Thyroid gland (tissue), 4 donors: Measurements from ENCODE around the gene RRBP1. TPM values are rescaled to one million over a fixed set of nuclear protein-coding genes. Genes with fewer than 3 reads are reported as not detected.

Experiments
- DNase-seq, 2 donors: peaks; one replicate each; pipeline ENCODE4 v3.0.0-alpha.2; 2019
- H3K27ac ChIP-seq, 3 donors: fragments of 200-600 bp; sonication (generic); 1 replicate in 2 of 3; 2 replicates in 1 of 3; pipeline ENCODE4 v1.5.1; 2016 to 2019; ENCODE audit warnings: mild to moderate bottlenecking in 1 of 3, moderate library complexity in 1 of 3
- H3K27me3 ChIP-seq: fragments of 200-600 bp; sonication (generic); one replicate; pipeline ENCODE4 v1.5.1; 2019
- H3K36me3 ChIP-seq, 2 donors: fragments of 200-600 bp; sonication (generic); one replicate each; pipeline ENCODE4 v1.5.1; 2016 to 2019
- H3K4me1 ChIP-seq, 2 donors: fragments of 200-600 bp; sonication (generic); one replicate each; pipeline ENCODE4 v1.5.1; 2017 to 2019
- H3K4me3 ChIP-seq, 3 donors: fragments of 200-600 bp; sonication (generic); replicated peaks in 1 of 3; 1 replicate in 2 of 3; 2 replicates in 1 of 3; pipeline ENCODE4 v1.5.1; 2016; ENCODE audit warnings: mild to moderate bottlenecking in 1 of 3
- H3K9me3 ChIP-seq: fragments of 200-600 bp; sonication (generic); one replicate; pipeline ENCODE4 v1.5.1; 2017
- CTCF ChIP-seq, 6 experiments: fragments of 200-600 bp in 3 of 6; fragments of 450-650 bp in 3 of 6; sonication (generic) in 3 of 6; IDR thresholded peaks; one replicate each; pipeline ENCODE4 v1.5.1; 2016 to 2019; ENCODE audit warnings: antibody characterized with exemption in 6 of 6, mild to moderate bottlenecking in 2 of 6, inconsistent platforms in 1 of 6, moderate library complexity in 1 of 6
- POLR2A ChIP-seq, 2 donors: fragments of 450-650 bp; IDR thresholded peaks; one replicate each; pipeline ENCODE4 v1.6.1; 2017; ENCODE audit warnings: antibody characterized with exemption in 2 of 2, mild to moderate bottlenecking in 2 of 2, moderate library complexity in 1 of 2
- WGBS, 2 donors: methylation state at CpG; one replicate each; pipeline ENCODE4 v1.1.5; 2017; 5-methylcytosine and 5-hydroxymethylcytosine counted together
- intact Hi-C: fragments of 100-400 bp; cut with DNase I; formaldehyde crosslinking; loops from one replicate; pipeline ENCODE4 v1.15.1; 2023
- total RNA-seq, 4 donors: library from RNA; depleted of rRNA; stranded (reverse); fragments of >200 nt; gene quantifications; one replicate each; pipeline ENCODE4 v1.2.3, GENCODE V29; 2016

Gene RRBP1
- total RNA-seq, 4 donors from 2014 or later, result 149 to 287 (median 221) TPM

- intact Hi-C loops, result no loop called here
- H3K27ac ChIP-seq, result peak overlapping the region; percentile 37 to 98 (median 90)
- no peak for DNase-seq
- H3K27me3 ChIP-seq, result no peaks in the 10 kb centered on the region
- H3K4me3 ChIP-seq, result no peak overlapping the region
- peaks cover 44 to 64% of the 10 kb centered on the region in 2 donors for H3K4me1 ChIP-seq
- 88 to 90% methylated on average over 3 of the region's 3 CpGs for WGBS, 2 donors
- no peaks in the 10 kb centered on the region for H3K36me3 ChIP-seq
- TF ChIP-seq POLR2A (IDR thresholded peaks at IDR 0.05), result no peak
- TF ChIP-seq CTCF (IDR thresholded peaks at IDR 0.05), result no peak
- no peaks in the 10 kb centered on the region for H3K9me3 ChIP-seq
Observed at GRCh38 chr20:17608701-17609497, 73.1 kb downstream of the RRBP1 start.

DNA sequence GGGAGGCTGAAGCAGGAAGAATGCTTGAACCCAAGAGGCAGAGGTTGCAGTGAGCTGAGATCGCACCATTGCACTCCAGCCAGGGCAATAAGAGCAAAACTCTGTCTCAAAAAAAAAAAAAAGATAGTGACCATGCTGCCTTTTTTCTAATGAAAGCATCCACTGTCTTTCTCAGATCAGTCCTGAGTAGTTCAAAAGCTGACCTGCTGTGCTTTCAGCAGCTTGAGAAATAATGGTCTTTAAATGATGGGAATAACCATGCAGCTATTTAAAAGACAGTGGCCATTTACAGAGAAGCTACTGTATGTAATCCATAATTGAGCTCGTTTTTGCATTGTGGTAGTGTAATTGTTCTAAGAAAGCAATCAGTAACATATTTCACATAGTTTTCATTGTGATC lies 76.0 kb downstream of the RRBP1 start:
- no peak overlapping the region for H3K4me3 ChIP-seq
- peaks cover 72 to 74% of the 10 kb centered on the region in 2 donors for H3K4me1 ChIP-seq
- H3K36me3 ChIP-seq, result peaks cover 0 to 5% of the 10 kb centered on the region in 2 donors
- no peak for TF ChIP-seq POLR2A (IDR thresholded peaks at IDR 0.05)
- TF ChIP-seq CTCF (IDR thresholded peaks at IDR 0.05), result no peak
- H3K27me3 ChIP-seq, result no peaks in the 10 kb centered on the region
- no peaks in the 10 kb centered on the region for H3K9me3 ChIP-seq
- H3K27ac ChIP-seq, result peak overlapping the region; percentile 78 to 98 (median 90)
- 58 to 59% methylated on average over 2 of the region's 2 CpGs for WGBS, 2 donors
- intact Hi-C loops, result no loop called here
- no peak for DNase-seq

- peak; percentile 77 to 79 for DNase-seq
- Histone ChIP-seq H3K4me1 (peaks cover 72 to 73% of the 10 kb centered on the region in 2 donors), H3K36me3 (peaks cover 0 to 5% of the 10 kb centered on the region in 2 donors), H3K9me3 (no peaks in the 10 kb centered on the region), H3K27ac (peak overlapping the region; percentile 83 to 98 (median 90)), H3K4me3 (no peak overlapping the region), H3K27me3 (no peaks in the 10 kb centered on the region)
- intact Hi-C loops, result no loop called here
- no peak for TF ChIP-seq CTCF (IDR thresholded peaks at IDR 0.05)
- peak in 1 of 2 donors; percentile 68 for TF ChIP-seq POLR2A (IDR thresholded peaks at IDR 0.05)
- 31 to 37% methylated on average over 5 of the region's 5 CpGs for WGBS, 2 donors
Observed at GRCh38 chr20:17605131-17605660, 76.8 kb downstream of the RRBP1 start.

DNA sequence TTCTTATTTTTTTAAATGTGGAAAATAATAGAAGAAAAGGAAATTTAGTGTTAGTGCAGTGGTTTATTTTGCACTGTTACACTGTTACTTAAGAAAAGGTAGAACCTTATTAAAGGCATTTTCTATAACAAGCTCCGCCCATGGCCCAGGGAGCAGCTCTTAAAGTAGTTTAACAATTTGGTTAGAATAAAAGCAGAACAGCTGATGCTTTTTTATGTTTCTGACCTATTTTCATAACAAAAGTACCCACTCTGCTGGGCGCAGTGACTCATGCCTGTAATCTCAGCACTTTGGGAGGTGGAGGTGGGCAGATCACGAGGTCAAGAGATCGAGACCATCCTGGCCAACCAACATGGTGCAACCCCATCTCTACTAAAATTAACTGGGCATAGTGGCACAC lies 79.5 kb downstream of the RRBP1 start:
- Histone ChIP-seq H3K4me1 (peaks cover 77 to 81% of the 10 kb centered on the region in 2 donors), H3K27ac (peak overlapping the region; percentile 83 to 98 (median 90)), H3K9me3 (no peaks in the 10 kb centered on the region), H3K36me3 (peaks cover 0 to 5% of the 10 kb centered on the region in 2 donors), H3K27me3 (no peaks in the 10 kb centered on the region), H3K4me3 (no peak overlapping the region)
- 91 to 93% methylated on average over 4 of the region's 4 CpGs for WGBS, 2 donors
- intact Hi-C loops, result no loop called here
- DNase-seq, result no peak
- TF ChIP-seq CTCF (IDR thresholded peaks at IDR 0.05), result no peak
- TF ChIP-seq POLR2A (IDR thresholded peaks at IDR 0.05), result no peak

DNA sequence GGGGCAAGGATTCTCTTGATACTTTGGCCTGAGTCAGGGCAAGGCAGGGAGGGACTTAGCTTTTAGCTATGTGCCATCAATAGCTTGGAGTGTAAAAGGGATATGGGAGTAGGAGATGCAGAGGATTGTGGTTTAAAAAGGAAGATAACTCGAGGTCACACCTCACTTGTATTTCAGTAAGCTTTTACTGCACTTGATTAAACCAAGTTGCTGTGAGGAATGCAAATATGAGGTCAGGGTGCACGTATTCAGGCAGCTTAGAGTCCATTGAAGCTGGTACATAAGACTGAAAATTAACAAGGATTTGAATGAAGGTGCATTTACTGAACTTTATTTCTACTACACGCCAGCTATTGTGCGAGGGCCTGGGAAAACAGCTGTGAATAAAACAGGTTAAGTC lies 80.1 kb downstream of the RRBP1 start:
- DNase-seq, result no peak
- TF ChIP-seq CTCF (IDR thresholded peaks at IDR 0.05) (no peak), POLR2A (IDR thresholded peaks at IDR 0.05) (no peak)
- Histone ChIP-seq H3K36me3 (peaks cover 0 to 5% of the 10 kb centered on the region in 2 donors), H3K9me3 (no peaks in the 10 kb centered on the region), H3K4me1 (peaks cover 82 to 84% of the 10 kb centered on the region in 2 donors), H3K4me3 (no peak overlapping the region), H3K27ac (peak overlapping the region; percentile 83 to 98 (median 90)), H3K27me3 (no peaks in the 10 kb centered on the region)
- 33 to 34% methylated on average over 4 of the region's 4 CpGs for WGBS, 2 donors
- intact Hi-C loops, result no loop called here
